Uterus (tissue), 4 donors: ENCODE results near the gene PRDM11. TPM values are rescaled to one million over a fixed set of nuclear protein-coding genes. Genes with fewer than 3 reads are reported as not detected.

Source experiments
- DNase-seq, 2 donors: peaks; one replicate each; pipeline ENCODE4 v3.0.0-alpha.2; 2019 to 2020
- H3K27ac ChIP-seq, 2 donors: fragments of 200-600 bp; sonication (generic); 1 replicate in 1 of 2; 2 replicates in 1 of 2; pipeline ENCODE4 v1.5.1; 2016 to 2018
- H3K27me3 ChIP-seq, 2 donors: fragments of 200-600 bp; sonication (generic); one replicate each; pipeline ENCODE4 v1.5.1; 2018 to 2019; ENCODE audit warnings: control low read depth in 1 of 2
- H3K36me3 ChIP-seq, 2 donors: fragments of 200-600 bp; sonication (generic); one replicate each; pipeline ENCODE4 v1.5.1; 2019; ENCODE audit warnings: control low read depth in 1 of 2
- H3K4me1 ChIP-seq, 2 donors: fragments of 200-600 bp; sonication (generic); one replicate each; pipeline ENCODE4 v1.5.1; 2018 to 2019; ENCODE audit warnings: control low read depth in 1 of 2
- H3K4me3 ChIP-seq, 2 donors: fragments of 200-600 bp; sonication (generic); 1 replicate in 1 of 2; 2 replicates in 1 of 2; pipeline ENCODE4 v1.5.1; 2018 to 2019; ENCODE audit warnings: mild to moderate bottlenecking in 1 of 2
- H3K9me3 ChIP-seq, 2 donors: fragments of 200-600 bp; sonication (generic); one replicate each; pipeline ENCODE4 v1.5.1; 2019; ENCODE audit warnings: control low read depth in 1 of 2
- POLR2A ChIP-seq, 2 donors: fragments of 450-650 bp; IDR thresholded peaks; one replicate each; pipeline ENCODE4 v1.6.1; 2016; ENCODE audit warnings: antibody characterized with exemption in 2 of 2, mild to moderate bottlenecking in 1 of 2, moderate library complexity in 1 of 2
- intact Hi-C: fragments of 100-400 bp; cut with DNase I; formaldehyde crosslinking; loops from one replicate; pipeline ENCODE4 v1.15.1; 2023; ENCODE audit warnings: low total_unique reads
- total RNA-seq, 4 donors: library from RNA; depleted of rRNA in 3 of 4; stranded (reverse); fragments of >200 nt in 3 of 4; gene quantifications; one replicate each; pipeline versions ENCODE4 v1.1.0 to v1.2.4, GENCODE V29; 2014 to 2023
- TF ChIP-seq, protein P1 (sequence below), 4 experiments: fragments of 200-600 bp in 2 of 4; fragments of 450-650 bp in 2 of 4; sonication (generic) in 2 of 4; IDR thresholded peaks; one replicate each; pipeline ENCODE4 v1.5.1; 2016 to 2019; ENCODE audit warnings: antibody characterized with exemption in 4 of 4, mild to moderate bottlenecking in 2 of 4, moderate library complexity in 1 of 4
- donor health status: DM: yes; HTN: yes; CAD: no.

PRDM11 gene
- total RNA-seq, 4 donors from 2014 or later = 7.4 to 318 (median 58.5) TPM

DNA sequence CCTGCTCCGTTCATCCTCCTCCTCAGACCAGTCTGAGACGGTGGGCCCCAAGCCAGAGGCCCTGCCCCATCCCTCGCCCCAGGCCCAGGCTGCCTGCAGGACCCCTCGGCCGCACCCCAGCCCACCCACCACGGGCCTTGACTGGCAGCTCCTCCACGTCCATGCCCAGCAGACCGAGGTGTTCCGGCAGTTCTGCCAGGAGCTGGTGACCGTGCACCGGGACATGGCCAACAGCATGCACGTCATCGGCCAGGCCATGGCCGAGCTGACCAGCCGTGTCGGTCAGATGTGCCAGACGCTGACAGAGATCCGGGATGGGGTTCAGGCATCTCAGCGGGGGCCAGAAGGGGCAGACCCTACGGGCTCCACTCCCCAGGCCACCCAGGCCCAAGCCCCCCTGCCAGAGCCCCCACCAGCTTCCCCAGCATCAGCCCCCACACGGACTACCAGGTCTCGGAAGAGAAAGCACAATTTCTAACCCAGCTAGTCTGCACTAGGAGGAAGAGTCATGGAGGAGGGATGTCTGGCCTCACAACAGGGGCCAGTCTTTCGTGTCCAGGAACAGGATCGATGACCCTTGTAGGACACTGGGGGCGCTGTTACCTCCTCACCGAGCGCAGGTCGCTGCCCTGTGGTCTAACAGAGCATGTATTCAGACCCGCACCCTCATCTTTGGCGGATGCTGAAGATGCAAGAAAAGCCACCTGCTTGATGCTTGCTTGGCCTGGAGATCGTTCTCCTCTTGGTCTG, 66.3 kb downstream of the PRDM11 start:
- TF ChIP-seq, protein P1, sequence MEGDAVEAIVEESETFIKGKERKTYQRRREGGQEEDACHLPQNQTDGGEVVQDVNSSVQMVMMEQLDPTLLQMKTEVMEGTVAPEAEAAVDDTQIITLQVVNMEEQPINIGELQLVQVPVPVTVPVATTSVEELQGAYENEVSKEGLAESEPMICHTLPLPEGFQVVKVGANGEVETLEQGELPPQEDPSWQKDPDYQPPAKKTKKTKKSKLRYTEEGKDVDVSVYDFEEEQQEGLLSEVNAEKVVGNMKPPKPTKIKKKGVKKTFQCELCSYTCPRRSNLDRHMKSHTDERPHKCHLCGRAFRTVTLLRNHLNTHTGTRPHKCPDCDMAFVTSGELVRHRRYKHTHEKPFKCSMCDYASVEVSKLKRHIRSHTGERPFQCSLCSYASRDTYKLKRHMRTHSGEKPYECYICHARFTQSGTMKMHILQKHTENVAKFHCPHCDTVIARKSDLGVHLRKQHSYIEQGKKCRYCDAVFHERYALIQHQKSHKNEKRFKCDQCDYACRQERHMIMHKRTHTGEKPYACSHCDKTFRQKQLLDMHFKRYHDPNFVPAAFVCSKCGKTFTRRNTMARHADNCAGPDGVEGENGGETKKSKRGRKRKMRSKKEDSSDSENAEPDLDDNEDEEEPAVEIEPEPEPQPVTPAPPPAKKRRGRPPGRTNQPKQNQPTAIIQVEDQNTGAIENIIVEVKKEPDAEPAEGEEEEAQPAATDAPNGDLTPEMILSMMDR (IDR thresholded peaks at IDR 0.05) = peak in 2 of 4 experiments; percentile 7 to 20
- TF ChIP-seq POLR2A (IDR thresholded peaks at IDR 0.05) = no peak
- intact Hi-C loops = loop anchor here (10.0 kb wide), 1 partner anchor 48 kb away; no protein-coding TSS in a partner anchor
- Histone ChIP-seq H3K27me3 (no peaks in the 10 kb centered on the region), H3K9me3 (no peaks in the 10 kb centered on the region), H3K27ac (peak overlapping the region; percentile 86 to 97), H3K4me1 (peaks cover 0 to 20% of the 10 kb centered on the region in 2 donors), H3K4me3 (peak overlapping the region in 1 of 2 donors; percentile 9), H3K36me3 (no peaks in the 10 kb centered on the region)
- DNase-seq = peak in 1 of 2 donors; percentile 40

DNA sequence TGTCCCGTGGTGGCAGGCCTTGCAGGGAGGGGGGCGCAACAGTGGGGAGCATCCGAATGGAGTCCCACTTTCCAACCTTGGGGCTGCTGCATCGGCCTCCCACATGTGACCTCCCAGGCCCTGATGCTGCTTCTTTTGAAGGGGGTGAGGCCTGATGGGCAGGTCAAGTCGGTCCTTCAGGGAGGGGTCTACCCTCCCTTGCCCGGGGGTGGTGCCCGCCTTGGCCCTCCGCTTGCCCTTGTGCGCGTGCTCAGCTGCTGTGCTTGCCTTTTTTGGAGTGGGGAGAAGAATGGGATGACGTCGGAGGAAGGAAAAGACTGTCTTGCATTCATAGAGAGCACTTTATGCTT, 66.9 kb downstream of the PRDM11 start:
- intact Hi-C loops = loop anchor here (10.0 kb wide), 1 partner anchor 48 kb away; no protein-coding TSS in a partner anchor
- peaks cover 0 to 20% of the 10 kb centered on the region in 2 donors for H3K4me1 ChIP-seq
- no peaks in the 10 kb centered on the region for H3K36me3 ChIP-seq
- peak overlapping the region in 1 of 2 donors; percentile 9 for H3K4me3 ChIP-seq
- no peak for TF ChIP-seq POLR2A (IDR thresholded peaks at IDR 0.05)
- TF ChIP-seq, protein P1 (IDR thresholded peaks at IDR 0.05) = peak in 1 of 4 experiments; percentile 0
- no peaks in the 10 kb centered on the region for H3K9me3 ChIP-seq
- DNase-seq = peak; percentile 51 to 55
- peak overlapping the region; percentile 86 to 97 for H3K27ac ChIP-seq
- H3K27me3 ChIP-seq = no peaks in the 10 kb centered on the region

DNA sequence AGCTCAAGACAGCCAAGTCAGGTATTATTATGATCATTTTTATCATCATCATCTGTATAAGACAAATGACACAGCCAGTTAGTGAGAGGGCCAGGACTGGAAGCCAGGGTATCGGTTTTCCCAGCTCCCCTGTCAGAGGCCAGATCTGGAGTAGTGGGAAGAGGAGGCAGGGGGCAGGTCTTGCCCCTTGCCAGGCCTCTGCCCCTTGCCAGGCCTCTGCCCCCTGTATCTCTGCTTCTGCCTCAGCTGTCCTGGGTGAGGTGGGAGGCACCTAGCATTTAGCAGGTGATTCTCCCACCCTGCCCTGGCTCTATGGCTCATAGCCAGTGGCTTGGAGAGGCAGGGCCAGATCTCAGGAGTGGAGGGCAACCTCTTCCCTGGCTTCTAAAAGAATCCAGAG, 67.3 kb downstream of the PRDM11 start:
- Histone ChIP-seq H3K27ac (peak overlapping the region; percentile 86 to 97), H3K27me3 (no peaks in the 10 kb centered on the region), H3K4me3 (no peak overlapping the region), H3K36me3 (no peaks in the 10 kb centered on the region), H3K9me3 (no peaks in the 10 kb centered on the region), H3K4me1 (peaks cover 0 to 19% of the 10 kb centered on the region in 2 donors)
- TF ChIP-seq, protein P1 (IDR thresholded peaks at IDR 0.05) = no peak
- no peak for TF ChIP-seq POLR2A (IDR thresholded peaks at IDR 0.05)
- no peak for DNase-seq
- intact Hi-C loops = loop anchor here (10.0 kb wide), 1 partner anchor 49 kb away; no protein-coding TSS in a partner anchor

DNA sequence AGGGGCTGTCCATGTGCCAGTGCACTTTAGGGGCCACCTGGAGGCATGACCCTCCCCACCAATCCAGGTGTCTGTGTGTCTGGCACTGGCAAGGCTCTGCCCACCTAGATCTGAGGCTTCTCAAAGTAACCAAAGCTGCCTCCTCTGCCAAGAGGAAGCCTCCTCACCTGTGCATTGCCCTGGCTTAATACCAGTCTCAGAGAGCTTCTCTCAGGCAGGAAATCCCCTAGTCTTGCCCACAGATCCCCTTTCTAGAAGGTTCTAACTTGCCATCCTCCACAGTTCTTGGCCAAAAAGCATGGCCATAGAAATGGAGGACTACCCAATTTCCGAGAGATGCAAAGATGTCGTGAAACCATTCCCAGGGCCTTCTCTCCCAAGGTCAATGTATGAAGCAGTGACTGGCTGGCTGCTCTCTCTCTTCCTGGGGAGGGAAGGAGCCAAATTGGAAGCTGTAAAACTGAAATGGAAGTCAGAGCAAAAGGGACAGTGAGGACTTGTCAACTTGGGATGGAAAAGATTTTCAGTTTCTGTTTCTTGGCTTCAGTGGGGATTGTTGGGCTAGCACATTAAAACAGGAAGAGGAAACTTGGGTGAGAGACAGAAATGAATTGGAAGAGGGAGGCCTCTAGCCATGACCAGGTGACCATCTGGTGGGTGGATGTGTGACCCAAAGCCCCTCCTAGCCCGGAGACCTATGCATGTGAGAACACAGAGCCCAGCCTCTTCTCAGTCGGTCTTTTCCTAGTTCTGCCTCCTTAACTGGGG, 68.8 kb downstream of the PRDM11 start:
- Histone ChIP-seq H3K4me3 (no peak overlapping the region), H3K36me3 (no peaks in the 10 kb centered on the region), H3K4me1 (peaks cover 0 to 8% of the 10 kb centered on the region in 2 donors), H3K27ac (no peak overlapping the region), H3K9me3 (no peaks in the 10 kb centered on the region), H3K27me3 (no peaks in the 10 kb centered on the region)
- TF ChIP-seq, protein P1 (IDR thresholded peaks at IDR 0.05) = no peak
- TF ChIP-seq POLR2A (IDR thresholded peaks at IDR 0.05) = no peak
- no peak for DNase-seq
- intact Hi-C loops = loop anchor here (10.0 kb wide), 1 partner anchor 50 kb away; no protein-coding TSS in a partner anchor
